IPS-NIHi7 (cell line): ENCODE data around the gene COL9A1.

Experiments
- DNase-seq: peaks from one replicate; pipeline ENCODE4 v3.0.0; 2012; ENCODE audit warnings: mixed read lengths; ENCODE audit errors: extremely low spot score

COL9A1 gene

GRCh38 chr6:70231311-70231710, 71.6 kb downstream of the COL9A1 start:
- no peak for DNase-seq

GRCh38 chr6:70225055-70225454, 77.8 kb downstream of the COL9A1 start:
- no peak for DNase-seq

- DNase-seq, result no peak
Observed at GRCh38 chr6:70222439-70222749, 80.5 kb downstream of the COL9A1 start.

- DNase-seq, result no peak
Observed at GRCh38 chr6:70221715-70222438, 81.0 kb downstream of the COL9A1 start.

- peak; percentile 43 for DNase-seq
Observed at GRCh38 chr6:70221025-70221714, 81.7 kb downstream of the COL9A1 start.

GRCh38 chr6:70219943-70220613, 82.8 kb downstream of the COL9A1 start:
- no peak for DNase-seq

- DNase-seq, result no peak
Observed at GRCh38 chr6:70216767-70217166, 86.1 kb downstream of the COL9A1 start.

- no peak for DNase-seq
Observed at GRCh38 chr6:70215460-70216108, 87.3 kb downstream of the COL9A1 start.

- DNase-seq, result no peak
Observed at GRCh38 chr6:70210462-70210861, 92.4 kb downstream of the COL9A1 start.

- DNase-seq, result no peak
Observed at GRCh38 chr6:70208235-70208790, 94.6 kb downstream of the COL9A1 start.

- no peak for DNase-seq
Observed at GRCh38 chr6:70198785-70199184, 104.1 kb downstream of the COL9A1 start.

- DNase-seq, result no peak
Observed at GRCh38 chr6:70196531-70196930, 106.4 kb downstream of the COL9A1 start.

- no peak for DNase-seq
Observed at GRCh38 chr6:70194421-70194820, 108.5 kb downstream of the COL9A1 start.

GRCh38 chr6:70188202-70188601, 114.7 kb downstream of the COL9A1 start:
- DNase-seq, result no peak

- no peak for DNase-seq
Observed at GRCh38 chr6:70186461-70186860, 116.4 kb downstream of the COL9A1 start.

- no peak for DNase-seq
Observed at GRCh38 chr6:70184723-70185122, 118.2 kb downstream of the COL9A1 start.

- DNase-seq, result no peak
Observed at GRCh38 chr6:70183538-70183937, 119.3 kb downstream of the COL9A1 start.

- DNase-seq, result no peak
Observed at GRCh38 chr6:70180901-70181599, 121.8 kb downstream of the COL9A1 start.

GRCh38 chr6:70180183-70180900, 122.5 kb downstream of the COL9A1 start:
- no peak for DNase-seq

GRCh38 chr6:70176842-70177550, 125.9 kb downstream of the COL9A1 start:
- no peak for DNase-seq
